ENCODE results near the gene ZNF441.
A peak's percentile ranks its signal among the peaks of the same experiment; 100 is the strongest.
"Not testable (repeated sequence)": the region's sequence is repeated elsewhere in the genome, so short reads cannot be mapped to it uniquely, and the experiment has no call there.

ZNF441 gene

GRCh38 chr19:11756965-11757364 lies 9.8 kb upstream of the ZNF441 start:
- CTCF ChIA-PET = no interaction called here
- Mint-ChIP-seq H3K27me3 (no peaks in the 10 kb centered on the region), H3K36me3 (no peaks in the 10 kb centered on the region), H3K4me1 (no peaks in the 10 kb centered on the region), H3K27ac (no peak overlapping the region), H3K9me3 (peaks cover 42% of the 10 kb centered on the region), H3K4me3 (no peak overlapping the region)
- no peak for DNase-seq

- no peak for DNase-seq
- Mint-ChIP-seq H3K4me3 (no peak overlapping the region), H3K36me3 (no peaks in the 10 kb centered on the region), H3K27me3 (no peaks in the 10 kb centered on the region), H3K4me1 (no peaks in the 10 kb centered on the region), H3K27ac (no peak overlapping the region), H3K9me3 (peaks cover 40% of the 10 kb centered on the region)
- CTCF ChIA-PET = no interaction called here
Measured at GRCh38 chr19:11759805-11760204, 7.0 kb upstream of the ZNF441 start.

GRCh38 chr19:11763117-11763516 lies 3.7 kb upstream of the ZNF441 start:
- no peak for DNase-seq
- no peak overlapping the region for H3K27ac Mint-ChIP-seq
- CTCF ChIA-PET = no interaction called here
- peaks cover 20% of the 10 kb centered on the region for H3K9me3 Mint-ChIP-seq
- H3K4me3 Mint-ChIP-seq = no peak overlapping the region
- peaks cover 14% of the 10 kb centered on the region for H3K4me1 Mint-ChIP-seq
- H3K36me3 Mint-ChIP-seq = peaks cover 8% of the 10 kb centered on the region
- H3K27me3 Mint-ChIP-seq = peaks cover 4% of the 10 kb centered on the region

GRCh38 chr19:11763611-11764010 lies 3.2 kb upstream of the ZNF441 start:
- H3K27me3 Mint-ChIP-seq = peaks cover 4% of the 10 kb centered on the region
- H3K36me3 Mint-ChIP-seq = peaks cover 12% of the 10 kb centered on the region
- H3K9me3 Mint-ChIP-seq = peaks cover 24% of the 10 kb centered on the region
- DNase-seq = no peak
- CTCF ChIA-PET = no interaction called here
- no peak overlapping the region for H3K4me3 Mint-ChIP-seq
- peaks cover 18% of the 10 kb centered on the region for H3K4me1 Mint-ChIP-seq
- no peak overlapping the region for H3K27ac Mint-ChIP-seq

GRCh38 chr19:11767633-11768133 lies 883 bp downstream of the ZNF441 start:
- peak overlapping the region; percentile 97 for H3K4me3 Mint-ChIP-seq
- DNase-seq = peak; percentile 34
- H3K27ac Mint-ChIP-seq = peak overlapping the region; percentile 88
- H3K27me3 Mint-ChIP-seq = peaks cover 4% of the 10 kb centered on the region
- peaks cover 47% of the 10 kb centered on the region for H3K9me3 Mint-ChIP-seq
- peaks cover 37% of the 10 kb centered on the region for H3K36me3 Mint-ChIP-seq
- CTCF ChIA-PET = no interaction called here
- H3K4me1 Mint-ChIP-seq = peaks cover 21% of the 10 kb centered on the region

GRCh38 chr19:11769995-11770394 lies 3.2 kb downstream of the ZNF441 start:
- Mint-ChIP-seq H3K27me3 (peaks cover 4% of the 10 kb centered on the region), H3K4me1 (peaks cover 21% of the 10 kb centered on the region), H3K27ac (no peak overlapping the region), H3K36me3 (peaks cover 51% of the 10 kb centered on the region), H3K9me3 (peaks cover 53% of the 10 kb centered on the region), H3K4me3 (no peak overlapping the region)
- no peak for DNase-seq
- CTCF ChIA-PET = no interaction called here

- H3K4me1 Mint-ChIP-seq = peaks cover 19% of the 10 kb centered on the region
- CTCF ChIA-PET = interaction anchor here (1.1 kb wide), 1 partner anchor 26 kb away, joined by 5 read pairs; the partner anchor contains the start of gene ZNF491
- H3K36me3 Mint-ChIP-seq = peaks cover 58% of the 10 kb centered on the region
- DNase-seq, H3K4me3 Mint-ChIP-seq, H3K27ac Mint-ChIP-seq, H3K27me3 Mint-ChIP-seq: not testable (repeated sequence)
- peaks cover 62% of the 10 kb centered on the region for H3K9me3 Mint-ChIP-seq
Measured at GRCh38 chr19:11771520-11771919, 4.7 kb downstream of the ZNF441 start.

- H3K4me3 Mint-ChIP-seq, DNase-seq, H3K4me1 Mint-ChIP-seq, H3K27me3 Mint-ChIP-seq, H3K27ac Mint-ChIP-seq, CTCF ChIA-PET: not testable (repeated sequence)
- peaks cover 73% of the 10 kb centered on the region for H3K9me3 Mint-ChIP-seq
- H3K36me3 Mint-ChIP-seq = peaks cover 70% of the 10 kb centered on the region
Measured at GRCh38 chr19:11776669-11777068, 9.9 kb downstream of the ZNF441 start.

- DNase-seq = no peak
- H3K9me3 Mint-ChIP-seq = peaks cover 72% of the 10 kb centered on the region
- no peak overlapping the region for H3K4me3 Mint-ChIP-seq
- no peaks in the 10 kb centered on the region for H3K27me3 Mint-ChIP-seq
- CTCF ChIA-PET = no interaction called here
- H3K4me1 Mint-ChIP-seq = no peaks in the 10 kb centered on the region
- H3K27ac Mint-ChIP-seq = no peak overlapping the region
- H3K36me3 Mint-ChIP-seq = peaks cover 72% of the 10 kb centered on the region
Measured at GRCh38 chr19:11780431-11781020, 13.7 kb downstream of the ZNF441 start.

- DNase-seq = no peak
- Mint-ChIP-seq H3K4me1 (no peaks in the 10 kb centered on the region), H3K27ac (no peak overlapping the region), H3K36me3 (peaks cover 65% of the 10 kb centered on the region), H3K27me3 (no peaks in the 10 kb centered on the region), H3K4me3 (no peak overlapping the region), H3K9me3 (peaks cover 70% of the 10 kb centered on the region)
- CTCF ChIA-PET = no interaction called here
Measured at GRCh38 chr19:11781295-11782057, 14.7 kb downstream of the ZNF441 start.

GRCh38 chr19:11783767-11784166 lies 17.0 kb downstream of the ZNF441 start:
- H3K4me1 Mint-ChIP-seq = no peaks in the 10 kb centered on the region
- peaks cover 69% of the 10 kb centered on the region for H3K9me3 Mint-ChIP-seq
- H3K27ac Mint-ChIP-seq = no peak overlapping the region
- peaks cover 46% of the 10 kb centered on the region for H3K36me3 Mint-ChIP-seq
- no peak overlapping the region for H3K4me3 Mint-ChIP-seq
- CTCF ChIA-PET = no interaction called here
- no peaks in the 10 kb centered on the region for H3K27me3 Mint-ChIP-seq
- DNase-seq = no peak

GRCh38 chr19:11784356-11784755 lies 17.6 kb downstream of the ZNF441 start:
- Mint-ChIP-seq H3K4me3 (no peak overlapping the region), H3K9me3 (peaks cover 72% of the 10 kb centered on the region), H3K36me3 (peaks cover 44% of the 10 kb centered on the region), H3K4me1 (no peaks in the 10 kb centered on the region), H3K27ac (no peak overlapping the region), H3K27me3 (no peaks in the 10 kb centered on the region)
- no peak for DNase-seq
- CTCF ChIA-PET = no interaction called here

GRCh38 chr19:11787536-11787935 lies 20.7 kb downstream of the ZNF441 start:
- no peak overlapping the region for H3K4me3 Mint-ChIP-seq
- DNase-seq = no peak
- CTCF ChIA-PET = no interaction called here
- peaks cover 69% of the 10 kb centered on the region for H3K9me3 Mint-ChIP-seq
- H3K27ac Mint-ChIP-seq = no peak overlapping the region
- peaks cover 20% of the 10 kb centered on the region for H3K36me3 Mint-ChIP-seq
- no peaks in the 10 kb centered on the region for H3K4me1 Mint-ChIP-seq
- H3K27me3 Mint-ChIP-seq = no peaks in the 10 kb centered on the region

- DNase-seq = no peak
- H3K27ac Mint-ChIP-seq = no peak overlapping the region
- H3K36me3 Mint-ChIP-seq = no peaks in the 10 kb centered on the region
- no peak overlapping the region for H3K4me3 Mint-ChIP-seq
- CTCF ChIA-PET = no interaction called here
- peaks cover 7% of the 10 kb centered on the region for H3K4me1 Mint-ChIP-seq
- H3K27me3 Mint-ChIP-seq = peaks cover 21% of the 10 kb centered on the region
- H3K9me3 Mint-ChIP-seq = peaks cover 27% of the 10 kb centered on the region
Measured at GRCh38 chr19:11792942-11793341, 26.1 kb downstream of the ZNF441 start.

- CTCF ChIA-PET = interaction anchor here (0.6 to 2.4 kb wide), 27 partner anchors 15 to 871 kb away, joined by 3 to 24 read pairs (median 3); partner anchors contain the start of genes ZNF20, ZNF440, ZNF69 and ZNF700
- Mint-ChIP-seq H3K36me3 (no peaks in the 10 kb centered on the region), H3K27ac (peak overlapping the region; percentile 11), H3K27me3 (peaks cover 27% of the 10 kb centered on the region), H3K4me1 (peaks cover 17% of the 10 kb centered on the region), H3K9me3 (peaks cover 8% of the 10 kb centered on the region), H3K4me3 (peak overlapping the region; percentile 84)
- DNase-seq = peak; percentile 87
Measured at GRCh38 chr19:11797491-11797890, 30.7 kb downstream of the ZNF441 start.

Data from activated naive CD4-positive, alpha-beta T cell treated with anti-CD3 and anti-CD28 coated beads, Interleukin-2, amount 10 ng/mL, durations not matched to agents 7 days and 5 days (primary cell).